ENCODE measurements around the gene SDCCAG8.

DNA sequence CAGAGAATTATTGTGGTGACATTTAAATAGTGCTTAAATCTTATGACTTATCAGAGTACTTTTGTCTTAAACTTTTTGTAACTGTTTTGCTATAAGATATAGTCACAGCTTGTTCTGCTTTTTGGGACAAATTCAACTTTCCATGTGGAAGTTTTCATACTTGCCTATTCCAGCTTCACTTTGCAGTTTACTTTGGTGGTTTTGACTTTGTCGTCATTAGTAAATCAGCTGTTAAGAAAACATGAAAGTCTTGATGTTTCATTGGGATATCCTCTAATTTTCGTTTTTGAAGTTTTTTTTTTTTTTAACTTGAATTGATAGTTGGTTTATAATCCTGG is 31.3 kb downstream of the SDCCAG8 start:
- TF ChIP-seq ZNF19 (tag by site-specific recombination; IDR thresholded peaks at IDR 0.05; ENCODE audit: low read depth) (no peak), BCL11A (tag by site-specific recombination; IDR thresholded peaks at IDR 0.05; ENCODE audit: low read depth) (no peak), ZBTB8A (tag by site-specific recombination; IDR thresholded peaks at IDR 0.05) (no peak), ZBTB17 (tag by site-specific recombination; IDR thresholded peaks at IDR 0.05) (no peak), ZNF510 (tag by site-specific recombination; IDR thresholded peaks at IDR 0.05; ENCODE audit: insufficient replicate concordance) (no peak), ZFP41 (tag by site-specific recombination; IDR thresholded peaks at IDR 0.05; ENCODE audit: borderline replicate concordance) (no peak), KLF1 (tag by site-specific recombination; IDR thresholded peaks at IDR 0.05) (no peak), ZNF549 (tag by site-specific recombination; IDR thresholded peaks at IDR 0.05) (no peak)
- TF ChIP-seq, protein P1, sequence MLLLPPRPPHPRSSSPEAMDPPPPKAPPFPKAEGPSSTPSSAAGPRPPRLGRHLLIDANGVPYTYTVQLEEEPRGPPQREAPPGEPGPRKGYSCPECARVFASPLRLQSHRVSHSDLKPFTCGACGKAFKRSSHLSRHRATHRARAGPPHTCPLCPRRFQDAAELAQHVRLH (tag by site-specific recombination; IDR thresholded peaks at IDR 0.05), result no peak
- TF ChIP-seq, protein P2, sequence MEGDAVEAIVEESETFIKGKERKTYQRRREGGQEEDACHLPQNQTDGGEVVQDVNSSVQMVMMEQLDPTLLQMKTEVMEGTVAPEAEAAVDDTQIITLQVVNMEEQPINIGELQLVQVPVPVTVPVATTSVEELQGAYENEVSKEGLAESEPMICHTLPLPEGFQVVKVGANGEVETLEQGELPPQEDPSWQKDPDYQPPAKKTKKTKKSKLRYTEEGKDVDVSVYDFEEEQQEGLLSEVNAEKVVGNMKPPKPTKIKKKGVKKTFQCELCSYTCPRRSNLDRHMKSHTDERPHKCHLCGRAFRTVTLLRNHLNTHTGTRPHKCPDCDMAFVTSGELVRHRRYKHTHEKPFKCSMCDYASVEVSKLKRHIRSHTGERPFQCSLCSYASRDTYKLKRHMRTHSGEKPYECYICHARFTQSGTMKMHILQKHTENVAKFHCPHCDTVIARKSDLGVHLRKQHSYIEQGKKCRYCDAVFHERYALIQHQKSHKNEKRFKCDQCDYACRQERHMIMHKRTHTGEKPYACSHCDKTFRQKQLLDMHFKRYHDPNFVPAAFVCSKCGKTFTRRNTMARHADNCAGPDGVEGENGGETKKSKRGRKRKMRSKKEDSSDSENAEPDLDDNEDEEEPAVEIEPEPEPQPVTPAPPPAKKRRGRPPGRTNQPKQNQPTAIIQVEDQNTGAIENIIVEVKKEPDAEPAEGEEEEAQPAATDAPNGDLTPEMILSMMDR (tag by site-specific recombination; IDR thresholded peaks at IDR 0.05), result no peak
- TF ChIP-seq, protein P3, sequence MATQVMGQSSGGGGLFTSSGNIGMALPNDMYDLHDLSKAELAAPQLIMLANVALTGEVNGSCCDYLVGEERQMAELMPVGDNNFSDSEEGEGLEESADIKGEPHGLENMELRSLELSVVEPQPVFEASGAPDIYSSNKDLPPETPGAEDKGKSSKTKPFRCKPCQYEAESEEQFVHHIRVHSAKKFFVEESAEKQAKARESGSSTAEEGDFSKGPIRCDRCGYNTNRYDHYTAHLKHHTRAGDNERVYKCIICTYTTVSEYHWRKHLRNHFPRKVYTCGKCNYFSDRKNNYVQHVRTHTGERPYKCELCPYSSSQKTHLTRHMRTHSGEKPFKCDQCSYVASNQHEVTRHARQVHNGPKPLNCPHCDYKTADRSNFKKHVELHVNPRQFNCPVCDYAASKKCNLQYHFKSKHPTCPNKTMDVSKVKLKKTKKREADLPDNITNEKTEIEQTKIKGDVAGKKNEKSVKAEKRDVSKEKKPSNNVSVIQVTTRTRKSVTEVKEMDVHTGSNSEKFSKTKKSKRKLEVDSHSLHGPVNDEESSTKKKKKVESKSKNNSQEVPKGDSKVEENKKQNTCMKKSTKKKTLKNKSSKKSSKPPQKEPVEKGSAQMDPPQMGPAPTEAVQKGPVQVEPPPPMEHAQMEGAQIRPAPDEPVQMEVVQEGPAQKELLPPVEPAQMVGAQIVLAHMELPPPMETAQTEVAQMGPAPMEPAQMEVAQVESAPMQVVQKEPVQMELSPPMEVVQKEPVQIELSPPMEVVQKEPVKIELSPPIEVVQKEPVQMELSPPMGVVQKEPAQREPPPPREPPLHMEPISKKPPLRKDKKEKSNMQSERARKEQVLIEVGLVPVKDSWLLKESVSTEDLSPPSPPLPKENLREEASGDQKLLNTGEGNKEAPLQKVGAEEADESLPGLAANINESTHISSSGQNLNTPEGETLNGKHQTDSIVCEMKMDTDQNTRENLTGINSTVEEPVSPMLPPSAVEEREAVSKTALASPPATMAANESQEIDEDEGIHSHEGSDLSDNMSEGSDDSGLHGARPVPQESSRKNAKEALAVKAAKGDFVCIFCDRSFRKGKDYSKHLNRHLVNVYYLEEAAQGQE (tag by site-specific recombination; IDR thresholded peaks at IDR 0.05), result no peak
- TF ChIP-seq, protein P4, sequence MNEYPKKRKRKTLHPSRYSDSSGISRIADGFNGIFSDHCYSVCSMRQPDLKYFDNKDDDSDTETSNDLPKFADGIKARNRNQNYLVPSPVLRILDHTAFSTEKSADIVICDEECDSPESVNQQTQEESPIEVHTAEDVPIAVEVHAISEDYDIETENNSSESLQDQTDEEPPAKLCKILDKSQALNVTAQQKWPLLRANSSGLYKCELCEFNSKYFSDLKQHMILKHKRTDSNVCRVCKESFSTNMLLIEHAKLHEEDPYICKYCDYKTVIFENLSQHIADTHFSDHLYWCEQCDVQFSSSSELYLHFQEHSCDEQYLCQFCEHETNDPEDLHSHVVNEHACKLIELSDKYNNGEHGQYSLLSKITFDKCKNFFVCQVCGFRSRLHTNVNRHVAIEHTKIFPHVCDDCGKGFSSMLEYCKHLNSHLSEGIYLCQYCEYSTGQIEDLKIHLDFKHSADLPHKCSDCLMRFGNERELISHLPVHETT (tag by site-specific recombination; IDR thresholded peaks at IDR 0.05), result no peak
- TF ChIP-seq, protein P5, sequence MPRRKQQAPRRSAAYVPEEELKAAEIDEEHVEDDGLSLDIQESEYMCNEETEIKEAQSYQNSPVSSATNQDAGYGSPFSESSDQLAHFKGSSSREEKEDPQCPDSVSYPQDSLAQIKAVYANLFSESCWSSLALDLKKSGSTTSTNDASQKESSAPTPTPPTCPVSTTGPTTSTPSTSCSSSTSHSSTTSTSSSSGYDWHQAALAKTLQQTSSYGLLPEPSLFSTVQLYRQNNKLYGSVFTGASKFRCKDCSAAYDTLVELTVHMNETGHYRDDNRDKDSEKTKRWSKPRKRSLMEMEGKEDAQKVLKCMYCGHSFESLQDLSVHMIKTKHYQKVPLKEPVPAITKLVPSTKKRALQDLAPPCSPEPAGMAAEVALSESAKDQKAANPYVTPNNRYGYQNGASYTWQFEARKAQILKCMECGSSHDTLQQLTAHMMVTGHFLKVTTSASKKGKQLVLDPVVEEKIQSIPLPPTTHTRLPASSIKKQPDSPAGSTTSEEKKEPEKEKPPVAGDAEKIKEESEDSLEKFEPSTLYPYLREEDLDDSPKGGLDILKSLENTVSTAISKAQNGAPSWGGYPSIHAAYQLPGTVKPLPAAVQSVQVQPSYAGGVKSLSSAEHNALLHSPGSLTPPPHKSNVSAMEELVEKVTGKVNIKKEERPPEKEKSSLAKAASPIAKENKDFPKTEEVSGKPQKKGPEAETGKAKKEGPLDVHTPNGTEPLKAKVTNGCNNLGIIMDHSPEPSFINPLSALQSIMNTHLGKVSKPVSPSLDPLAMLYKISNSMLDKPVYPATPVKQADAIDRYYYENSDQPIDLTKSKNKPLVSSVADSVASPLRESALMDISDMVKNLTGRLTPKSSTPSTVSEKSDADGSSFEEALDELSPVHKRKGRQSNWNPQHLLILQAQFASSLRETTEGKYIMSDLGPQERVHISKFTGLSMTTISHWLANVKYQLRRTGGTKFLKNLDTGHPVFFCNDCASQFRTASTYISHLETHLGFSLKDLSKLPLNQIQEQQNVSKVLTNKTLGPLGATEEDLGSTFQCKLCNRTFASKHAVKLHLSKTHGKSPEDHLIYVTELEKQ (tag by site-specific recombination; IDR thresholded peaks at IDR 0.05; ENCODE audit: borderline replicate concordance), result no peak
- TF ChIP-seq, protein P6, sequence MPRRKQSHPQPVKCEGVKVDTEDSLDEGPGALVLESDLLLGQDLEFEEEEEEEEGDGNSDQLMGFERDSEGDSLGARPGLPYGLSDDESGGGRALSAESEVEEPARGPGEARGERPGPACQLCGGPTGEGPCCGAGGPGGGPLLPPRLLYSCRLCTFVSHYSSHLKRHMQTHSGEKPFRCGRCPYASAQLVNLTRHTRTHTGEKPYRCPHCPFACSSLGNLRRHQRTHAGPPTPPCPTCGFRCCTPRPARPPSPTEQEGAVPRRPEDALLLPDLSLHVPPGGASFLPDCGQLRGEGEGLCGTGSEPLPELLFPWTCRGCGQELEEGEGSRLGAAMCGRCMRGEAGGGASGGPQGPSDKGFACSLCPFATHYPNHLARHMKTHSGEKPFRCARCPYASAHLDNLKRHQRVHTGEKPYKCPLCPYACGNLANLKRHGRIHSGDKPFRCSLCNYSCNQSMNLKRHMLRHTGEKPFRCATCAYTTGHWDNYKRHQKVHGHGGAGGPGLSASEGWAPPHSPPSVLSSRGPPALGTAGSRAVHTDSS (tag by site-specific recombination; IDR thresholded peaks at IDR 0.05), result no peak

Measured in HEK293 (cell line).